HG02981 (cell line): Measurements from ENCODE around the gene MRPL28.
"Not testable (repeated sequence)": the region's sequence is repeated elsewhere in the genome, so short reads cannot be mapped to it uniquely, and the experiment has no call there.

Experiments used
- ATAC-seq: cut with Tn5 transposase; IDR thresholded peaks from one replicate; pipeline ENCODE4 v1.9.1; 2021; ENCODE audit warnings: mild to moderate bottlenecking, moderate library complexity; ENCODE audit not compliant: unreplicated experiment

Gene MRPL28

DNA sequence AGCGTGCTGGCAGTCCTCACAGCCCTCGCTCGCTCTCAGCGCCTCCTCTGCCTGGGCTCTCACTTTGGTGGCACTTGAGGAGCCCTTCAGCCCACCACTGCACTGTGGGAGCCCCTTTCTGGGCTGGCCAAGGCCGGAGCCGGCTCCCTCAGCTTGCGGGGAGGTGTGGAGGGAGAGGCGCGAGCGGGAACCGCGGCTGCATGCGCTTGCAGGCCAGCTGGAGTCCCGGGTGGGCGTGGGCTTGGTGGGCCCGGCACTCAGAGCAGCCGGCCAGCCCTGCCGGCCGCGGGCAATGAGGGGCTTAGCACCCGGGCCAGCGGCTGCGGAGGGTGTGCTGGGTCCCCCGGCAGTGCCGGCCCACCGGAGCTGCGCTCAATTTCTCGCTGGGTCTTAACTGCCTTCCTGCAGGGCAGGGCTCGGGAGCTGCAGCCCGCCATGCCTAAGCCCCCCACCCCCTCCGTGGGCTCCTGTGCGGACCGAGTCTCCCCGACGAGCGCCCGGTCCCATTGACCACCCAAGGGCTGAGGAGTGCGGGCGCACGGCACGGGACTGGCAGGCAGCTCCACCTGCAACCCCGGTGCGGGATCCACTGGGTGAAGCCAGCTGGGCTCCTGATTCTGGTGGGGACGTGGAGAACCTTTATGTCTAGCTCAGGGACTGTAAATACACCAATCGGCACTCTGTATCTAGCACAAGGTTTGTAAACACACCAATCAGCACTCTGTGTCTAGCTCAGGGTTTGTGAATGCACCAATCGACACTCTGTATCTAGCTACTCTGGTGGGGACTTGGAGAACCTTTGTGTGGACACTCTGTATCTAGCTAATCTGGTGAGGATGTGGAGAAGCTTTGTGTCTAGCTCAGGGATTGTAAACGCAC is 29.0 kb downstream of the MRPL28 start:
- not testable (repeated sequence) for ATAC-seq

DNA sequence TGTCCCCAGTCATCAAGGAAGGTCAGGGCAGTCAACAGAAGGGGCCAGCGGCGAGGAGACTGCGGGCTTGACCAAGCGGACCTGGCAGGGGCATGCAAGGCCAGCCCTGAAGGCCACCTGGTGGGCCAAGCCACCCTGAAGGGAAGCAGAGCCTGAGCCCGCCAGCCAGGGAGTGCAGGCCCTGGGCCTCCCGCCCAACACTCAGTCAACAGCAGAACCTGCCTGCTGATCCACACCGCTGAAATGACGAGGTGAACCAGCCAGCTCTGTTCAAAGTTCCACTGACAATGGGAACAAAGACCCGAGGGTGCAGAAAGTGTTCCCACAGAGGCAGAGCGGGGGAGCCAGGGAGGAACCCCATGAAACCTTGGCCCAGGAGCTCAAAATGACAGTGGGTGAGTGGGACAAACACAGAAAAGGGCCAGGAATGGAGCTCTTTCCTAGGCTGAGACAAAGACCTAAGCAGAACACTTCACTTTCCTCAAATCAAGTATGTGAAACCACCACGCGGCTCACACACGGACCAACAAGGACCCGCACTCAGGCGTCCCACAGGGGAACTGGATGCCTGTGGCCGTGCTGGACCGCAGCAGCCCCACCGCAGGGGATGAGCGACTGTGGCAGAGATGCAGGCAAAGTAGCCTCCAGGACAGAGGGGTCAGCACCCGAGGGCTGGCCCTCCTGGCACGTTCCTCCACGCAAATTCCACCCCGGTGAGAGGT is 29.8 kb downstream of the MRPL28 start:
- ATAC-seq = no peak

DNA sequence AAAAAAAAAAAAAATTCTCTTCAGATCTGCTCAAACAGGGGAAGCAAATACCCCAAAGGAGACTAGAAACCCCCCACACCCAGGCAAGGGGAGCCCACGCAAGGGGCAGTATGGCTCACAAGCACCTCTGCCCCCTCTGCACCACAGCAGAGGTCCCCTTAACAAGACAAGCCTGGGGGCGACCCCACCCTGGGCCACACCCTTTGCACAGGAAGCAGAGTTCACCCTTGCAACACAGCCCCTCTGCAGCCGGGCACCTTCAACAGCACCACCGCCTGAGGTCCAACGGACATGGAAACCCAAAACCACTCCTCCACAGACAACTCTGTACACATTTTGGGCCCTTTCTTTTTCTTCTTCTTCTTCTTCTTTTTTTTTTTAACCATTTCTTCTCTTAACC is 30.7 kb downstream of the MRPL28 start:
- no peak for ATAC-seq

DNA sequence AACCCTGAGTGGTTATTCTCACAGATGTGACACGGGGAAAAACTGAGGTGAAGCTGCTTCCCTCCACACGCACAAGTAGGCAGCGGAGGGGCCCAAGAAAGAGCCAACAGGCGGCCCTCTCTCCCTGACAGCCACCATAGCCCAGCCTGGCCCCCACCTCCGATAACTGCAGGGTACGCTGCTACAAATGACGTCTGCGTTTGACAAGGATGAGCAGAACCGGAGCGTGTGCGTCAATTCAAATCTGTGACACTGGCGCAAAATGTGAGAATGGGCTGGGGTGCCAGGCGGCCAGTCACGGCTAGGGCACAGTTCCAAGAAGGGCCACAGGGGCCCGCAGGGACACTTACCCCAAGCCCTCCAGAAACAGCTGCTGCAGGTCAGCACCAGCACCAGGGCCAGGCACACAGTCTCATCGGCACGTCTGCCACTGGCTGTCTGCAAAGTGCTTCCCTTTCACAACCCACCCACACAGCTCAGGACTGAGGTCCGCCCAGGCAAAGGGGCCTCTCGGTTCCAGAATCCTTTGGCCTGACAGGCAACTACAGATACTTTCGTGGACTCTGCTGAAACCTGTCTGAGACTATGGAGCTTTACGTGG is 32.3 kb downstream of the MRPL28 start:
- no peak for ATAC-seq

DNA sequence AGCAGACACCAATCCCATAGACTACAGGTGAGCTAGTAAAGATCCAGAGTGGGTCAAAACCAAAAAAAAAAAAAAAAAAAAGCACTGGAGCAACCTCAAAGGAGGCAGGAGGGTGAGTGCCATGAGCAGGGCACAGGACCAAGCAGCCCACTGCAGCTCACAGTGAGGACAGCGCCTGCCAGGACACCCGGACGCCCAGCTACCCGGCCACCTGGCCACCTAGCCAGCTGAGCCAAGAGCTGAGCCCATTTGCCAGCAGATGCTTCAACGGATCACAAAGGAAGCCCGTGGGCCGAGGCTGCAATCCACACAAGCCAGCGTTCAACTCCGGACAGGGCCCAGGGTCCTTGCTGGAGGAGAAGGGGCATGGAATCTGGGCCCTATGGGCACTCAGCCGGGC is 32.9 kb downstream of the MRPL28 start:
- ATAC-seq = no peak

DNA sequence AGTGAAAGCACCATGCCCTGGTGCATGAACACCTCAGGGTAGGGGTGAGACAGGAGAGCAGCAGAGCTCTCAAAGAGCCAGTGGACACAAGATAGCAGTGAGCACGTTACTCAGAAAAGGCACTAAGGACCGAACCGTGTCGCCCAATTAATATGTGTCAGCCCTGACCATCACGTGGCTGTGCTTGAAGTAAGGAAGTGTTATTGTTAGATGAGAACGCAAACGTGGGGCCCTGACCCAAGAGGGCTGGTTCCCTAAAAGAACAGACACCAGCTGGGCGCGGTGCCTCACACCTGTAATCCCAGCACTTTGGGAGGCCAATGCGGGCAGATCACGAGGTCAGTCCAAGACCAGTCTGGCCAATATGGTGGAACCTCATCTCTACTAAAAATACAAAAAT is 34.1 kb downstream of the MRPL28 start:
- no peak for ATAC-seq

DNA sequence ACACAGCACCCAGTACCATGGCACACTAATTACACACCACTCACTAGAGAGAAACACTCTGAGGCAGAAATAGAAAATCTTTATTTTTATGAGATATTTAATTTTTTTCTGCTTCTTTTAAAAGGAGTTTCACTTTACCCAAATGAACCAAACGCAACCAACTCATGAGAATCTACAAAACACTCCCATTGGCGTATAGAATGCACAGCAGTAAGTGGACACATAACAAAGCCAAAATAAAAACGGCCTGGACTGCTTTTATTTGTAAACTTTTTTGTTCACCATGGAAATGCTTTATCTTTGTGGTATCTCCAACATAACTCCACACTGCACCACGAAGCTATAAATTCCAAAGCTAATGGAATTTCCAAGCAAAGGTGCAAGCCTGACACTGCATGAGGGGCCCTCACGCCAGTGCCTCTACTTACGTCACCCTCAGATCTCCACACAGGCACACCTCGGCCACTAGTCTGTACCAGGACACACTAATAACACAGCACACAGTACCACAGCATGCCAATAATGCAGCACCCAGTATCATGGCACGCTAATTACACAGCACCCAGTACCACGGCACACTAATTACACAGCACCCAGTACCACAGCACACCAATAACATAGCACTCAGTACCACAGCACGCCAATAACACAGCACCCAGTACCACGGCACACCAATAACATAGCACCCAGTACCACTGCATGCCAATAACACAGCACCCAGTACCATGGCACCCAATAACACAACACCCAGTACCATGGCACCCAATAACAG is 35.3 kb downstream of the MRPL28 start:
- not testable (repeated sequence) for ATAC-seq

DNA sequence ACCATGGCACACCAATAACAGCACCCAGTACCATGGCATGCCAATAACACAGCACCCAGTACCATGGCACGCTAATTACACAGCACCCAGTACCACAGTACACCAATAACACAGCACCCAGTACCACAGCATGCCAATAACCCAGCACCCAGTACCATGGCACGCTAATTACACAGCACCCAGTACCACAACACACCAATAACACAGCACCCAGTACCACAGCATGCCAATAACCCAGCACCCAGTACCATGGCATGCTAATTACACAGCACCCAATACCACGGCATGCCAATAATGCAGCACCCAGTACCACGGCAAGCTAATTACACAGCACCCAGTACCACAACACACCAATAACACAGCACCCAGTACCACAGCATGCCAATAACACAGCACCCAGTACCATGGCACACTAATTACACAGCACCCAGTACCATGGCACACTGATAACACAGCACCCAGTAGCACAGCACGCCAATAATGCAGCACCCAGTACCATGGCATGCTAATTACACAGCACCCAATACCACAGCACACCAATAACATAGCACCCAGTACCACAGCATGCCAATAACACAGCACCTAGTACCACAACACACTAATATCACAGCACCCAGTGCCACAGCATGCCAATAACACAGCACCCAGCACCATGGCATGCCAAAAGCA is 36.0 kb downstream of the MRPL28 start:
- ATAC-seq = not testable (repeated sequence)

DNA sequence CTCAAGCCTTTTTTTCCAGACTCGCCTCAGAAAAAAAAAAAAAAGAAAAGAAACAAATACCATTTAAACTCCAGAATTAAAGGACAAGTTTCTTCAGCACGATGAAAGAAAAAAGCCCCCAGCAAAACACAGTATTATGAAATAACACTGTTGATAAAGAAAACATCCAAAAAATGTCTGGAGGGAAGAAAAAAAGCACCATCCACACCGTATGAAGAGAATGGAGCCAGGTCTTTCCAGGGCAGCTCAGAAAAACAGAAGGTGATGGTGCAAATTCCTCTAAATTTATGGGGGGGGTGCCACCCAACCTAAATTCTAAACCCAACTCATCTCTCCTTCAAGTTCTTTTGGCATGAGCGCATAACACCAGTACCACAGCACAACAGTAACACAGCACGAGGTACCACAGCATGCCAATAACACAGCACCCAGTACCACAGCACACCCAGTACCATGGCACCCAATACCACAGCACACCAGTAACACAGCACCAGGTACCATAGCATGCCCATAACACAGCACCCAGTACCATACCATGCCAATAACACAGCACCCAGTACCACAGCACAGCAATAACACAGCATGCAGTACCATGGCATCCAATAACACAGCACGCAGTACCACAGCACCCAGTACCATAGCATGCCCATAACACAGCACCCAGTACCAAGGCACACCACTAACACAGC is 36.8 kb downstream of the MRPL28 start:
- no peak for ATAC-seq

DNA sequence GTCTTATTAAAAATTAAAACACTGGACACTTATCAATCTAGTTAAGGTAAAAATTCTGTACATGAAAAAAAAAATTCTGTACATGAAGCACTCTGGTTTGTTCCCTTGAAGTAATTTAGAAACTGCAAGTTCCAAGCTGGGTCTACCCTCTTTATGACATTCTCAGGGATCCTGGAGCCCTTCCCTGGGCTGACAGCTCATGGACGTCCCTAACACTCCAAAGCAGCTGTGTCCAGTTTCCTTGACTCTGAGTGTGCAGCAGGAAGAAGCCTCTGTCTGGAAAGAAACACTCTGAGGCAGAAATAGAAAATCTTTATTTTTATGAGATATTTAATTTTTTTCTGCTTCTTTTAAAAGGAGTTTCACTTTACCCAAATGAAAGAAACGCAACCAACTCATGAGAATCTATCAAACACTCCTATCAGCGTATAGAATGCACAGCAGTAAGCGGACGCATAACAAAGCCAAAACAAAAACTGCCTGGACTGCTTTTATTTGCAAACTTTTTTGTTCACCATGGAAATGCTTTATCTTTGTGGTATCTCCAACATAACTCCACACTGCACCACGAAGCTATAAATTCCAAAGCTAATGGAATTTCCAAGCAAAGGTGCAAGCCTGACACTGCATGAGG is 39.0 kb downstream of the MRPL28 start:
- ATAC-seq = not testable (repeated sequence)

DNA sequence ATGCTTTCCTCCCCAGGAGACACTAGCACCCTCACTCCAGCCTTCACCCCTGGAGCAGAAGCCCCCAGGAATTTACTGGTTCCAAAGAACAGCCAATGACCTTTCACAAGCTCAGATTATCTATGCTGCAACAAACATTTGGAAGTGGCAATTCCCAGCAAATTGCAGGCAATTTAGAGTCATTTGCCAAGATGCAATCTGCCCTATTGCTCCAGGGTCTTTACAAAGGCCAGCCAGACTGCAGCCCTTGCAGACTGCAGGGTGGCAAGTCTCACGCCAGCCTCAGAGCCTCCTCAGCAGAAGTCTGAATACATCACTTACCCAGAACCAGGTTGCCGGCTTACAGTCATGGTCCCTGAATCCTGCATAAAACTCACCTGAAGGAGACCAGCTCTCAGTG is 39.6 kb downstream of the MRPL28 start:
- ATAC-seq = no peak

DNA sequence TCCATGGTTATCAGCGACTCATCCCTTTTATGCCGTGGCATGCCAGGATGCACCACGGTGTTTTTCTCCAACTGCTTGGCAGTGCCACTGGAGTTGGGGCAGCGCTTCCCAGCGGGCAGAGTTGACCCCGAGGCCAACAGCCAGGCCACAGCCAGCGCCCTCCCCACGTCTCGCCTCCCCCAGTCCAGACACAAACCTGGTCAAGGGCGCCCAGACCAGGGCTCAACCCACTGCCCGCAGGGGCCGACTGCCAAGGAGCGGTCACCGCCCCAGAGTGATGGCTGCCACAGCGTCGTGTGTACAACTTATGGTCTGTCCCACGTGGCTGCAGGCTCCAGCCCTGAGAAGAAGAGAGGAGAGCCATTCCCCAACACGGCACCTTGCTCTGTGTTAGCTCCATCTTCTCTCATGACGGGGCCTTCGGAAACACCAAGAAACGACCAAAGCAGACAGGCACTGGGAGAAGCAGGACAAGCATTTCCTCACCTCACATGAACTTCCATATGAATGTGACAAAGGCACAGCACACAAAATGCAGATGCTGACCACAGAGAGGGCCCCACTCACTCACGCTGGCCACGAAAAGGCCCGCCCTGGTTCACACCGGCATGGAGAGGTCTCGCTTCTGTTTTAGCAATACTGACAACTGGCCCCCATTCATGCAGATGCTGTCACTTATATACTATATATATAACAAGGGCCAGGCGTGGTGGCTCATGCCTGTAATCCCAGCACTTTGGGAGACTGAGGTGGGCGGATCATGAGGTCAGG is 44.8 kb downstream of the MRPL28 start:
- ATAC-seq = no peak

DNA sequence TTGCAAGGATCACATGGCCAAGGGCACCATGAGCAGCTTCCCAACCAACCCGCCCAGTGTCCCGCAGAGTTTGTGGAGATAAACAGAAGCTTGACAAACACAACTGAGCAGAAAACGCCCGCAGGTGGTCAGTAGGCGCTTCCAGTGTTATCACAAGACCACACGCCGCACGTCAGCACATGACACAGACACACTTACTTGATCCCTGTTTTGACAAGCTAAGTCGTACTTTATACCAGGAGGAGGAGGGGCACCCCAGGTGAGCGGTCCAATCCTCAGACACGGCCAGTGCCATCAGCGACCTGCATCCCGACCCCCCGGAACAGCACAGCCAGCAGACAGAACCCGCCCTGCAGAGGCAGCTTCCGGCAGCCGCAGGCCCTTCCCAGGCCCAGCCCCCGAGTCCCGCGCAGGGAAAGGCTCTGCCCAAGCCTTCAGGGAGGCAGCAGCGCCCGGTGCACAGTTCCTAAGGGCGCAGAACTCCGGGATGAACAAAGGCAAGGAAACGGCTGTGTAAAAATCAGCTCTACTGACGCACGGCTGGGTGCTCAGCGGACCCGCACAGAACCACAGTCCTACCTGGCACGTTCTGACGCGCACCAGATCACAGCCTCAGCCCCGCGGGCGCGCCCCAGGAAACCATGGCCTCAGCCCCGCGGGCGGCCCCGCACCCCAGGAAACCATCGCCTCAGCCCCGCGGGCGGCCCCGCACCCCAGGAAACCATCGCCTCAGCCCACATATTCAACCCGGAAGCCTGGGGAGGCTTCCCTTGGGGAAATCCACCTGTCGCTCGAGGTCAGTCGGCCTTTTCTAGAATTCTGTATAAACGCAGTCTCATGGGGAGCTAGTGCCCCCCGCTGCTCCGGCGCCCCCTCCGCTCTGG is 45.6 kb downstream of the MRPL28 start:
- ATAC-seq = no peak

DNA sequence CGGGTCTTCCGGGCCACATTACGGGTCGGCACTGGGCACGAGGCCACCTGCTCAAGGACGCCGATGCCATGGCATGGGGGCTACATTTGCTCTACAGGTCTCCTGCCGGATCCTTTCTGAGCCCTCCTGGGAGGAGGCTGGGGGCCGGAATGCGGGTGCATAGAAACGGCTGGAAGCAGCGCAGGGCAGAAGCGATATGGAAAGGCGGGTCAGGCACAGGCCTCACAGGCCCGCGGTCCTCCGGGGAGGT is 46.2 kb downstream of the MRPL28 start:
- ATAC-seq = no peak

DNA sequence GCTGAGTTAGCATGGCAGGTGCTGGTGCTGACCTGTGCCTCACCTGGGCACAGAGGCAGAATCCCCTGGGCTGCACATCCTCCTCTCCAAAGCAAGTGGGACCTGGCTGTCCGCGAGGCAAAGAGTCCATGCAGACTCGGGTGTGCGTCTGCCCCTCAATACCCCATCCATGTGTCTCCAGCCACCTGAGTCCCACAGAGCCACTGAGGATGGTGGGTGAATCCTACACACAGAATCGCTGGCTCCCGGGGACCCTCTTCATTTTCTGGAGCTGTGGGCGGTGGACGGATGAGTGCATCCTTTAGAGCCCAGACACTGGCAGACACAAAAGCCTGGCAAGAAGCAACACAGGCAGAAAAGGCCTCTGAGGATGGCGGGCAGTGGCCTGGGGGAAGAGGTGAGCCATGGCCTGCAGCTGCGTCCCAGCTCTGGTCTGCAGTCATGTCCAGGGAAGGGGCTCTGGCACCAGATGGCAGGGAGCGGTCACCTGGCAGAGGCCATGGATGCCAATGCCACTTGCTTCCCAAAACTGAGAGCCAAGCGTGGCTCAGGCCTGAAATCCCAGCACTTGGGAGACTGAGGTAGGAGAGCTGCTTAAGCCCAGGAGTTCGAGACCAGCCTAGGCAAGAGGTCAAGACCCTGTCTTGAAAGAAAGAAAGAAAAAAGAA is 47.7 kb downstream of the MRPL28 start:
- no peak for ATAC-seq

DNA sequence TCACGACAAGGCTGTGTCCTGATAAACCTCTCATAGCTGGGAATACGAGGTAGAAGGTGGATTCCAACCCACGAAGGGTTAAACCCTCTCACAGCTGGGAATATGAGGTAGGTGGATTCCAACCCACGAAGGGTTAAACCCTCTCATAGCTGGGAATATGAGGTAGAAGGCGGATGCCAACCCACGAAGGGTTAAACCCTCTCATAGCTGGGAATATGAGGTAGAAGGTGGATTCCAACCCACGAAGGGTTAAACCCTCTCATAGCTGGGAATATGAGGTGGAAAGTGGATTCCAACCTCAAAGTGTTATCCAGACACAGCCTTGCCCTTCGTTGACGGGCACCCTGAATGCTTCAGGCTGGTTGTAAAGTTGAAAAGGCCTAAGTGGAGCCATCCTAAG is 48.8 kb downstream of the MRPL28 start:
- no peak for ATAC-seq

DNA sequence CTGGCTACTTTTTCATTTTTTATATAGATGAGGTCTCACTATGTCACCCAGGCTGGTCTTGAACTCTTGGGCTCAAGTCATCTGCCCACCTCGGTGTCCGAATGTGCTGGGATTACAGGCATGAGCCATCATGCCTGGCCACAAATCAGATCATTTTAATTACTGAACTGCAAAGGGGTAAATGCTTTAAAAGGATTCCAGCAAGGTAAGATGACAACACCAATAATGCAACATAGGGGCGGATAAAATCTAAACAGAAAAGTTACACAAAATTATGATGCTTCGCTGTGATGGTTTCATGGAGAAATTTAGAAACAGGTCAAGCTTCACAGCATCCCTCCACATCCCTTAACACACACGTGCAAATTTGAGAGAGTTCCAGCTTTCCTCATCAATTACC is 50.1 kb downstream of the MRPL28 start:
- ATAC-seq = no peak

DNA sequence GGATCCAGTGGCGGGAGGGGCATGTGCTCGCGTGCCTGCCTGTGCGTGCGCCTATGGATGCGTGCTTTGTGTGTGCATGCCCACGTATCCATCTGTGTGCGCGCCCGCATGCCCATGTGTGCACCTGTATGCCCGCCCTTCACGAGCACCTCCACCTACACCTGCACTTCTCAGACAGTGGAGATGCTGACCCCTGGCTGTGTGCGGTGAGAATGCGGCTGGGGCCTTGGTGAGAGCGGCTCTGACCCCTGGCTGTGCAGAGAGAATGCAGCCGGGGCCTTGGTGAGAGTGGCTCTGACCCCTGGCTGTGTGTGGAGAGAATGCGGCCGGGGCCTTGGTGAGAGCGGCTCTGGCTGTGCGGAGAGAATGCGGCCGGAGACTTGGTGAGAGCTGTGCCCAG is 51.7 kb downstream of the MRPL28 start:
- no peak for ATAC-seq
